GM12892 (cell line): ENCODE measurements around the gene ZBTB39.

Source experiments
- POLR2A ChIP-seq: IDR thresholded peaks from 2 replicates; pipeline ENCODE4 v1.6.1; 2011; ENCODE audit warnings: low read depth, low read length, control low read depth
- POLR2AphosphoS5 ChIP-seq: IDR thresholded peaks from 2 replicates; pipeline ENCODE4 v1.6.1; 2011; ENCODE audit warnings: low read depth, low read length, control low read depth

- TF ChIP-seq POLR2A (no peak), POLR2AphosphoS5 (no peak)
Measured at GRCh38 chr12:56980268-56980667, 26.1 kb downstream of the ZBTB39 start.
